Upper lobe of left lung (tissue), 6 donors: Measurements from ENCODE around the gene ATP2B1. TPM values are rescaled to one million over a fixed set of nuclear protein-coding genes. Genes with fewer than 3 reads are reported as not detected.

Experiments
- ATAC-seq, 2 donors: fragments of 200-7000 bp; cut with Tn5 transposase; one replicate each; pipeline ENCODE4 v1.9.1; 2022; ENCODE audit warnings: mild to moderate bottlenecking in 2 of 2, moderate library complexity in 2 of 2; ENCODE audit not compliant: low FRiP score in 2 of 2
- DNase-seq, 2 donors: peaks; one replicate each; pipeline ENCODE4 v3.0.0-alpha.2; 2019 to 2020
- H3K27ac ChIP-seq, 4 donors: fragments of 200-600 bp; sonication (generic); one replicate each; pipeline ENCODE4 v1.5.1; 2016 to 2019
- H3K27me3 ChIP-seq, 4 donors: fragments of 200-600 bp; sonication (generic); one replicate each; pipeline ENCODE4 v1.5.1; 2017 to 2019
- H3K36me3 ChIP-seq, 4 donors: fragments of 200-600 bp; sonication (generic); one replicate each; pipeline ENCODE4 v1.5.1; 2016 to 2019
- H3K4me1 ChIP-seq, 4 donors: fragments of 200-600 bp; sonication (generic); one replicate each; pipeline ENCODE4 v1.5.1; 2018 to 2019
- H3K4me3 ChIP-seq, 4 donors: fragments of 200-600 bp; sonication (generic); one replicate each; pipeline ENCODE4 v1.5.1; 2017 to 2019; ENCODE audit warnings: mild to moderate bottlenecking in 2 of 4, moderate library complexity in 1 of 4
- H3K9me3 ChIP-seq, 4 donors: fragments of 200-600 bp; sonication (generic); one replicate each; pipeline ENCODE4 v1.5.1; 2018 to 2019
- EP300 ChIP-seq, 4 donors: sonication (generic); formaldehyde crosslinking; IDR thresholded peaks; one replicate each; pipeline ENCODE4 v1.5.1; 2017; ENCODE audit warnings: antibody characterized with exemption in 4 of 4, control low read depth in 2 of 4
- POLR2A ChIP-seq, 4 donors: fragments of 450-650 bp; IDR thresholded peaks; one replicate each; pipeline ENCODE4 v1.5.1; 2016 to 2017; ENCODE audit warnings: antibody characterized with exemption in 4 of 4, mild to moderate bottlenecking in 2 of 4
- POLR2AphosphoS5 ChIP-seq, 2 donors: sonication (generic); formaldehyde crosslinking; IDR thresholded peaks; one replicate each; pipeline ENCODE4 v1.5.1; 2017; ENCODE audit warnings: antibody characterized with exemption in 2 of 2
- WGBS, 2 donors: methylation state at CpG; one replicate each; pipeline ENCODE4 v1.1.5; 2017 to 2018; 5-methylcytosine and 5-hydroxymethylcytosine counted together
- total RNA-seq, 6 donors: library from RNA; depleted of rRNA in 4 of 6; stranded (reverse); fragments of >200 nt in 4 of 6; gene quantifications; one replicate each; pipeline versions ENCODE4 v1.1.0 to v1.2.1, GENCODE V29; 2016 to 2021
- TF ChIP-seq, protein P1 (sequence below), 6 experiments: fragments of 450-650 bp in 4 of 6; fragments of 200-600 bp in 2 of 6; sonication (generic) in 2 of 6; IDR thresholded peaks; one replicate each; pipeline ENCODE4 v1.5.1; 2016 to 2019; ENCODE audit warnings: antibody characterized with exemption in 6 of 6
- donor health status: DM: no; HTN: no; CAD: no; lungs with moderate emphysema.
- donor health status: DM: no; HTN: yes; CAD: no; lungs with severe emphysema.

The ATP2B1 gene
- total RNA-seq, 6 donors from 2014 or later, result 15.2 to 50.0 (median 36.3) TPM

DNA sequence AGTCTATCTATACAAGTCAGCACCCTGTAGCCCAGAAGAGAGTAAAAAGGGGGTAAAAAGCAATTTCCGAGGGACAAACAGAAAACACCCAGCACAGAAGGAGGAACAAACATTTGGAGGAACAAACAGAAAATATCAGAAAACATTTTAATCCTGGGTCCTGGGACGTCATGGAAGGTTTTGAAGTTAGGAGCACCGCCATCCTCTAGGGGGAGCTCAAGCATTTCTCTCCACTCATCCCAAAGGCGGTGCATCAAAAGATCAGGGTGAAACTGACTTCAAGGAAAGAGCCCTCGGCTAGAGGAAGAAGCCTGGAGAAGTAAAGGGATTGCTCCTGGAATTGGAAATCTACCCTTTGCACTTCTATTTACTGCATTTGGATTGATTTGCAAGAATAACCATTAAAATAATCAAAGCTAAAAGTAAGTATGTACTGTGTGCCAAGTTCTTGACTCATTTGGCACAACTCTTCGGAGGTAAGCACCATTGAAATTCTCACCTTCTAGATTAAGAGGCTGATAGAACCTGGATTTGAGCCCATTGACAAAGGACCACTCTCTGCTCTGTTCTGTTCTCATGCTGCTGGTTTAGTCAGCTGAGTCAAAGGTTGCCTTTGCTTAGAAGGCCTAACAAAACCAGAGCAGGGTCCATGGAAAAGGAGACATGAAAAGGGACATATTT lies 165.6 kb downstream of the ATP2B1 start:
- H3K9me3 ChIP-seq, result no peaks in the 10 kb centered on the region
- H3K4me1 ChIP-seq, result peaks cover 18 to 33% (median 21%) of the 10 kb centered on the region in 4 donors
- WGBS, 2 donors, result 10 to 13% methylated on average over 6 of the region's 6 CpGs
- no peak overlapping the region for H3K27ac ChIP-seq
- DNase-seq, result peak in 1 of 2 donors; percentile 65
- no peak for TF ChIP-seq EP300 (IDR thresholded peaks at IDR 0.05)
- TF ChIP-seq, protein P1, sequence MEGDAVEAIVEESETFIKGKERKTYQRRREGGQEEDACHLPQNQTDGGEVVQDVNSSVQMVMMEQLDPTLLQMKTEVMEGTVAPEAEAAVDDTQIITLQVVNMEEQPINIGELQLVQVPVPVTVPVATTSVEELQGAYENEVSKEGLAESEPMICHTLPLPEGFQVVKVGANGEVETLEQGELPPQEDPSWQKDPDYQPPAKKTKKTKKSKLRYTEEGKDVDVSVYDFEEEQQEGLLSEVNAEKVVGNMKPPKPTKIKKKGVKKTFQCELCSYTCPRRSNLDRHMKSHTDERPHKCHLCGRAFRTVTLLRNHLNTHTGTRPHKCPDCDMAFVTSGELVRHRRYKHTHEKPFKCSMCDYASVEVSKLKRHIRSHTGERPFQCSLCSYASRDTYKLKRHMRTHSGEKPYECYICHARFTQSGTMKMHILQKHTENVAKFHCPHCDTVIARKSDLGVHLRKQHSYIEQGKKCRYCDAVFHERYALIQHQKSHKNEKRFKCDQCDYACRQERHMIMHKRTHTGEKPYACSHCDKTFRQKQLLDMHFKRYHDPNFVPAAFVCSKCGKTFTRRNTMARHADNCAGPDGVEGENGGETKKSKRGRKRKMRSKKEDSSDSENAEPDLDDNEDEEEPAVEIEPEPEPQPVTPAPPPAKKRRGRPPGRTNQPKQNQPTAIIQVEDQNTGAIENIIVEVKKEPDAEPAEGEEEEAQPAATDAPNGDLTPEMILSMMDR (IDR thresholded peaks at IDR 0.05), result peak; percentile 68 to 84 (median 80)
- no peak for TF ChIP-seq POLR2A (IDR thresholded peaks at IDR 0.05)
- no peak for TF ChIP-seq POLR2AphosphoS5 (IDR thresholded peaks at IDR 0.05)
- ATAC-seq, result peak; percentile 88 to 90
- no peaks in the 10 kb centered on the region for H3K27me3 ChIP-seq
- no peak overlapping the region for H3K4me3 ChIP-seq
- no peaks in the 10 kb centered on the region for H3K36me3 ChIP-seq

- no peaks in the 10 kb centered on the region for H3K9me3 ChIP-seq
- H3K36me3 ChIP-seq, result no peaks in the 10 kb centered on the region
- TF ChIP-seq EP300 (IDR thresholded peaks at IDR 0.05), result no peak
- TF ChIP-seq, protein P1 (IDR thresholded peaks at IDR 0.05), result no peak
- no peak for TF ChIP-seq POLR2A (IDR thresholded peaks at IDR 0.05)
- TF ChIP-seq POLR2AphosphoS5 (IDR thresholded peaks at IDR 0.05), result no peak
- no peak overlapping the region for H3K4me3 ChIP-seq
- ATAC-seq (no peak), DNase-seq (no peak)
- peaks cover 18 to 33% (median 21%) of the 10 kb centered on the region in 4 donors for H3K4me1 ChIP-seq
- no peak overlapping the region for H3K27ac ChIP-seq
- WGBS, 2 donors, result 95 to 97% methylated on average over 2 of the region's 2 CpGs
- no peaks in the 10 kb centered on the region for H3K27me3 ChIP-seq
Measured at GRCh38 chr12:89542236-89542635, 166.4 kb downstream of the ATP2B1 start.

DNA sequence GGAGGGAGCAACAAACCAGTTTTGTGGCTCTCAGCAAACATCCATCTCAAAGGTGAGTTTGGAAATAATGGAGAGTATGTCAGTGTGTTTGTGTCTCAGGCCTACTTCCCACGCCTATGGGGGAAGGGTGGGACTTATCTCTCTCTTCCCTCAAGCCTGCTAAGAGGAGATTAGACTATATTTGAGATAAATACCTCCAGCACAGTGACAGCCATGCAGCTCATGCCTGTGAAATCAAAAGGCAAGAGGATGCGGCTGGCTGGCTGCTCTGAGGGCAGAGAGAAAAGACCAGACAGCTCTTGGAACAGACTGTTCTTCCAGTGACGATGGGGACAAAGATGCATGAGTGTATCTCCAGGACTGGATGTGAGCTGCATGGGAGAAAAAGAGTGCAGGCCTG lies 168.1 kb downstream of the ATP2B1 start:
- Histone ChIP-seq H3K9me3 (no peaks in the 10 kb centered on the region), H3K27ac (no peak overlapping the region), H3K27me3 (no peaks in the 10 kb centered on the region), H3K4me1 (peaks cover 14 to 28% (median 19%) of the 10 kb centered on the region in 4 donors), H3K36me3 (no peaks in the 10 kb centered on the region), H3K4me3 (no peak overlapping the region)
- no peak for TF ChIP-seq POLR2AphosphoS5 (IDR thresholded peaks at IDR 0.05)
- TF ChIP-seq EP300 (IDR thresholded peaks at IDR 0.05), result no peak
- TF ChIP-seq, protein P1 (IDR thresholded peaks at IDR 0.05), result no peak
- TF ChIP-seq POLR2A (IDR thresholded peaks at IDR 0.05), result no peak
- WGBS, 2 donors, result 56 to 76% methylated on average over 3 of the region's 3 CpGs
- no peak for DNase-seq
- ATAC-seq, result no peak

GRCh38 chr12:89539426-89540223 lies 169.0 kb downstream of the ATP2B1 start:
- Histone ChIP-seq H3K27ac (no peak overlapping the region), H3K4me3 (no peak overlapping the region), H3K4me1 (peaks cover 10 to 18% (median 13%) of the 10 kb centered on the region in 4 donors), H3K27me3 (no peaks in the 10 kb centered on the region), H3K9me3 (no peaks in the 10 kb centered on the region), H3K36me3 (no peaks in the 10 kb centered on the region)
- WGBS, 2 donors, result 70 to 79% methylated on average over 5 of the region's 5 CpGs
- TF ChIP-seq POLR2AphosphoS5 (IDR thresholded peaks at IDR 0.05), result no peak
- TF ChIP-seq, protein P1 (IDR thresholded peaks at IDR 0.05), result no peak
- TF ChIP-seq POLR2A (IDR thresholded peaks at IDR 0.05), result no peak
- no peak for TF ChIP-seq EP300 (IDR thresholded peaks at IDR 0.05)
- DNase-seq, result no peak
- ATAC-seq, result no peak
